DMS 273 (cell line): ENCODE measurements around the gene SLC35G1.

ENCODE experiments used
- DNase-seq: peaks from one replicate; lab custom pipeline; 2025; ENCODE audit not compliant: unreplicated experiment; lab: John Stamatoyannopoulos, UW

The SLC35G1 gene, protein sequence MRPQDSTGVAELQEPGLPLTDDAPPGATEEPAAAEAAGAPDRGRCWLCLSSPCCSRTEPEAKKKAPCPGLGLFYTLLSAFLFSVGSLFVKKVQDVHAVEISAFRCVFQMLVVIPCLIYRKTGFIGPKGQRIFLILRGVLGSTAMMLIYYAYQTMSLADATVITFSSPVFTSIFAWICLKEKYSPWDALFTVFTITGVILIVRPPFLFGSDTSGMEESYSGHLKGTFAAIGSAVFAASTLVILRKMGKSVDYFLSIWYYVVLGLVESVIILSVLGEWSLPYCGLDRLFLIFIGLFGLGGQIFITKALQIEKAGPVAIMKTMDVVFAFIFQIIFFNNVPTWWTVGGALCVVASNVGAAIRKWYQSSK

DNA sequence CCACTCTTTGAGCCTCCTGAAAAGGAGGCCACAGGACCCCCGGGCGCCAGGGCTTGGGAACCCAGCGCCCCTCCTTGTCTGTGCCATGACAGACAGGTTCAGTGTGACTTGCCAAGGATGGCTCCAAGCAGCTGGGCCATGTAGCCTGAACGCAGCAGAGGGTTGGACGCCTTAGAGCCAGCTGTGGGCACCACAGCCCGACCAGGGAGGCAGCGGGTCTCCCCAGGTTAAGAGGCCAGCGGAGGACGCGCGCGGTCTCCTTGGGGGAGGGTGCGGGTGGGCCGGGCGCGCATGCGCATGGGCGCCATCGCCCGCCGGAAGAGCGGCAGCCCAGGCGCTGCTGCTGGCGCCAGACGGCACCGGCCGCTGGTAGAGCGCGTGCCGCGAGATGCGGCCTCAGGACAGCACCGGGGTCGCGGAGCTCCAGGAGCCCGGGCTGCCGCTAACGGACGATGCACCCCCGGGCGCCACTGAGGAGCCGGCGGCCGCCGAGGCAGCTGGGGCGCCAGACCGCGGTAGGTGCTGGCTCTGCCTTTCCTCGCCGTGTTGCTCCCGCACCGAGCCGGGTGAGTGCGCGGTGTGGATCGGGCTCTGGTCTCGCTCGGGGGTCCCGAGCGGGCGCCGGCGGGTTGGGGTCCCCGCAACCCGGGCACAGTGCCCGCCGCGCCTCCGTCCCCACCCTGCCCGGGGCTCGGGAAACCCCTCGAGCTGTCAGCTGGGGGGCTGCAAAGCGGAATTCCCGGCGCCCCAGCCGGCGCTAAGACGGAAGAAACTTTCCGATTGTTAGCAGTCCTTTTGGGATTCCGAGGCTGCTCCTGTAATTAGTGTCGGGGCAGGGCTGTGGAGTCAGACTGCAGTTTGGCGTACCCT lies at the start of gene SLC35G1:
Gene SLC35G1, plus strand, starts transcription at position 333 of the 870 bp plus-strand sequence. Its CDS starts 56 bp downstream, at position 389.
- DNase-seq, result peak; percentile 88

DNA sequence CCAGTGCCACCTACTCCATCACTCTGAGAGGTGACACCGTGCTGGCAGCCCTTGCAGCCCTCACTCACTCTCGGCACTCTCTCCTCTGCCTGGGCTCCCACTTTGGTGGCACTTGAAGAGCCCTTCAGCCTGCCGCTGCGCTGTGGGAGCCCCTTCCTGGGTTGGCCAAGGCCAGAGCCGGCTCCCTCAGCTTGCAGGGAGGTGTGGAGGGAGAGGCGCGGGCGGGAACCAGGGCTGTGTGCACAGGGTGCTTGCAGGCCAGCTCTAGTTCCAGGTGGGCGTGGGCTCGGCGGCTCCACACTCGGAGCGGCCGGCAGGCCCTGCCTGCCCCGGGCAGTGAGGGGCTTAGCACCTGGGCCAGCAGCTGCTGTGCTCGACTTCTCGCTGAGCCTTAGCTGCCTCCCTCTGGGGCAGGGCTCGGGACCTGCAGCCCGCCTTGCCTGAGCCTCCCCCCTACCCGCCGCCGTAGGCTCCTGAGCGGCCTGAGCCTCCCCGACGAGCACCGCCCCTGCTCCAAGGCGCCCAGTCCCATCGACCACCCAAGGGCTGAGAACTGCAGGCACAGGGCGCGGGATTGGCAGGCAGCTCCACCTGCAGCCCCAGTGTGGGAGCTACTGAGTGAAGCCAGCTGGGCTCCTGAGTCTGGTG lies 48.7 kb upstream of the SLC35G1 start:
- no peak for DNase-seq

DNA sequence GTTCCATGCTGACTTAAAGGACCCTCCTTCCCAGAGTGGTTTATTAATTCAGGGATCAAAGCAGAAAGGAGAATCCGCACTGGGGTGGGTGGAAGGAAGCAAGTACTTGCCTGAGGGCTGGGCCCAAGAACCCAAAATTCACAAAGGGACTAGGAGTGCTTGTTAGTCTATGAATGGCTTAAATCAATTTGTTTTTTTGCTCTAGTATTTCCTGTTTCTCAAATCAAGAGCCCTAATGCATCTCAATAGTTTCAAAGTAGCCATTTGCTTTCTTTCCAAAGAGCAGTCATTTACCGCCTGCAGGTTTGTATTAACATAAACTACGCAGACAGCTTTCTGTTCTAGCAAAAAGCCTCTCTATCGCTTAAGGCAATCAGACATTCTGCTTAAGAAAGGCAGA lies 44.2 kb upstream of the SLC35G1 start:
- DNase-seq, result no peak

DNA sequence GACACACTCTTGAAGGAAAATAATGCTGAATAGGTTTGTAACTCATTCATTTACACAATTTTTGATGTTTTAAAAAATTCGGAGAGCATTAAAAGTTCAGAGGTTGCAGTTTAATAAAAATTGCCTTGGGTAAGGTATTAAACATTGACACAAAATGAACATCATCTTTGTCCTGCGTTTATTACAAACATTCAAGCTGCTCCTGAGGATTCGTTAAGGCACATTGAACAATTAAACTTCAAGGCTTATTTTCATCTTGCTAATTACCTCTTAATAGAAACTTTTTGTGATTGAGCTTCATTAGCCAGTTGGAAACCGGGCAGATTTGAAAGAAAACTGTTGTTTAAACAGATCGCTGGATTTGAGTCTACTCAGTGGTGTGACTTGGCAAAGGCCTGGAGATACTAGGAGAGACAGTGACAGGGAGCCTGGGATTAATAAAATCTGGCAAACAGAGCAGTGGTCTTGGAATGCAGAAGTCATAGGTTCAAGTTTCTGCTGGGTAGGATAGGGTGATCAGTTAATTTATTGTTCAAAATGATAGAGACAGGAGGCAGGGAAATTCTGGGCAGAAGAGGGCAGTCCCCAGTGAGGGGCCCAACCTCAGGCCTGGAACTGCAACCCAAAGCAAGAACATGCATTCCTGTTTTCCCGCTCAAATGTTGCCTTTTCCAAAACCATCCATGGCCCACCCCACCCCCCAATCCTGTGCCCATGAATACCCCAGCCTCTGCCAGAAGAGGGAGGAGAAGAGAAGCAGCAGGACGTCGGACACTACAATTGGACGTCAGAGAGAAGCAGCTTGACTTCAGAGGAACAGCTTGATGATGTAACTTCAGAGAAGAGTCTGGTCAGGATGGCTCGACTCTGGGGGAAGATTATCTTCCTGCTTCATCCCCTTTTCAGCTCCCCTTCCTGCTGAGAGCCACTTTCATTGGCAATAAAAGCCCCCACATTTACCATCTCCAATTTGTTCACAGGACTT lies 43.5 kb upstream of the SLC35G1 start:
- DNase-seq, result no peak

DNA sequence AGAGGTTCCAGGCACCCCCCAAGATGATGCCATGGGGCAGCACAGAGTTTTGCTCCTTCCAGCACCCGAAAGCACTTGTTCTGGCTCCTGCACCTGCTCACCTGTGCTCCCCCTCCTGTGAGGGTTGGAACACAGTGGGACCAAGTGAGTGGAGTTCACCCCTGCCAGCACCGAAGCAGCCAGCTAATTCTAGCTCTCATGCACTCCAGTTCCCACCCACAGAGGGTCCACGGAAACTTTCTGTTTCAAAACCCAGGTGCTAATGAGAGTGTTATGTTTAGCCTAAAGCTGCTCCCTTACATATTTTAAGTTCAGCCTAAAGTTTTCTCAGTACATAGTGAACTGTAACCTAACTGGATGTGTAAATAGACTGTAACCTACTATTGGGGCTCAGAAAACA lies 42.6 kb upstream of the SLC35G1 start:
- no peak for DNase-seq

DNA sequence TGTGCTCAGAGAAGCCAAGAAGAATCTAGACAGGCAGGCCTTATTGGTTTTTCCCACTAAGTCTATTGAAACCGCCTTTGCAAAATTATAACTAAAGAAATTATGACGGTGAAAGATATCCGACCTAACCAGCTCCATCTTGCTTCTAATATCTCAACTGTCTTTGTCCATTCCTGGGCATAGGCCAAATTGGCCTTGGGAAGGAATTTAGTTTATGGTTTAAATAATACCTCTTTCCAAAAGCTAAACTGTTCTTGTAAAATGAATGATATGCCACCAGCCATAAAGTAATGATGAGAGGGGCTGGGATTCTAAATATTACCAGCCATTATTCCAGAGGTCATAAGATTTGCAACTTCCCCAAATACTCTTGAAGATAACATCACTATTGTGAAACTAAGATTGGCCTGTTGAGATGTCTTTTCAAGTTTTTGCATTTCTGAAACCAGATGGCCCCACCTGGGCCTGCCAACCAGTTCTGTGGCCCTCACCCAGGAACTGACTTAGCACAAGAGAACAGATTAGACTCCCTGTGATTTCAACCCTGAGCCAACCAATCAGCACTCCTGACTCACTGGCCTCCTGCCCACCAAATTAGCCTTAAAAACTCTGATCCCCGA lies 41.2 kb upstream of the SLC35G1 start:
- DNase-seq, result peak; percentile 15

DNA sequence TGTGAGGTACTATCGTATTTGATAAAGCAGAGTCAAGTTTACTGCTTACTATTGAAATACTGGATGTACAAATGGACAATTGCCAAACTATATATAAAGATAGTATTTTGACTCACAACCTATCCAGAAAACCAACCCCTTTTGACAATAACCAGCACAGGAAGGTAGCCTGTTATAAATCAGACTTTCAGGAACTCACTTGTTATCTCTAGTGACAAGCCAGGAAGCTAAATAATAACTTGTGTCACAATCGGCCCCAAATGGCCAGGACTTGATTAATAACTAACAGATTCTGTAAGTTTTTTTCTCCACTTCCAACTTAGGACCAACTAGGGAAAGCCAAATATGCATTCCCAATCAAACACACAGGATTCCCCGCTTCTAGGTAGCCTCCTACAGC lies 38.8 kb upstream of the SLC35G1 start:
- DNase-seq, result no peak

DNA sequence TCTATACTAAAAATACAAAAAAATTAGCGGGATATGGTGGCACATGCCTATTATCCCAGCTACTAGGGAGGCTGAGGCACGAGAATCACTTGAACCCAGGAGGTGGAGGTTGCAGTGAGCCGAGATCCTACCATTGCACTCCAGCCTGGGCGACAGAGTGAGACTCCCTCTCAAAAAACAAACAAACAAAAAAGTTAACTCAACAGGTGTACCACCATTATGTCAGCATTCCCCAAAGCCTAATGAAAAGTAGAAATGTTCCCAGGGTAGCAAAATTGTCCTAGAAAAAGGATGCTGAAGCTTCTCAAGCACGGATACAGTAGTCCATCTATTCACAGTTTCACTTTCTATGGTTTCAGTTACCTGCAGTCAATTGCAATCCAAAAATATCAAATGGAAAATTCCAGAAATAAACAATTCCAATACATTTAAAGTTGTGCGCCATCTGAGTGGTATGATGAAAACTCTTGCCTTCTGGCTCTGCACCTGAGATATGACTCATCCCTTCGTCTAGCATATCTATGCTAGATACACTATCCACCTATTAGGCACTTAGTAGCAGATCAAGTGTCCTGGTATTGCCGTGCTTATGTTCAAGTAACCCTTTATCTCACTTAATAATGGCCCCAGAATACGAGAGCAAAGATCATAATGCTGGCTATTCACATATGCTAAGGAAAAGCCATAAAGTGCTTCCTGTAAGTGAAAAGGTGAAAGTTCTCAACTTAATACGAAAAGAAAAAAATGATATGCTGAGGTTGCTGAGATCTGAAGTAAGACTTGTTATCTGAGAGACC lies 37.2 kb upstream of the SLC35G1 start:
- DNase-seq, result no peak

DNA sequence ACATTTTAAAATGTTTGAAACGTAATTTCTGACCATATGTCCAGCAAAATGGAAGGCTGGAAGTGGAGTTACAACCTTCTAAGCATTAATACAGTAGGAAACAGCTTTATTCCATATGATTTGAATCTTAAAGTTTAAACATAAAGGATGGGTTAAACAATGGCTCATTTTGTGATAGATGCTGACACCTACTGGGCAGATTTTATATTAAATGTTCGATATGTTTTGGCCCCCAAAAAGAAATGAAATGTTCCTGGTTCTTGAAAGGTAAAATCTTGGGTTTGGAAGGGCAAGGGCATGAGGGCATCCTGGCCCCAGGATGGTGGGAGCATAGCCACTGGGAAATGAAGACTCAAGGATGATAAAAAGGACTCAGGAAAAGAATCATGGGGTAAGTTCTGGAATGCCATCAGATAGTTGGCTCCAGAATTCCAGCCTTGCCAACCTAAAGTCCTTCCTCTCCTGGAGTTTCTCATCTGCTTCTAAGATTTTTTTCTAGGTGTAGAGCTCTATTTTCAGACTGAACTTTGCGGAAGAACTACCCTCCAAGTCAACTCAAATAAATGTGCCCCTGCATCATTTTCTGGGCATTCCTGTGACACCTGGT lies 34.6 kb upstream of the SLC35G1 start:
- DNase-seq, result peak; percentile 42

DNA sequence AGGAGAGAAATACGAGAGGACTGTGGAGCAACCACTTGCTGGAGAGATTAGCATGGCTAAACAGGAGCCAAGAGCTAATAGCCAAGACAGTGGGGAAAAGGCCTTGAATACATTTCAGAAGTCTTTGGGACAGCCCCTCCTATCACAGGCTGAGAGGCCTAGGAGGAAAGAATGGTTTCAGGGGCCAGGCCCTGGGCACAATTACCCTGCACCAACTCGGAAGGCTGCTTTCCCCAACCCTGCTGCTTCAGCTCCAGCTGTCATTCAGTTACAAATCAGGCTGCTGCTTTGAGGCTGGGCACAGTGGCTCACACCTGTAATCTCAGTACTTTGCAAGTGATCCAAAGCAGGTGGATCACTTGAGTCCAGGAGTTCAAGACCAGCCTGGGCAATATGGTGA lies 32.0 kb upstream of the SLC35G1 start:
- no peak for DNase-seq

DNA sequence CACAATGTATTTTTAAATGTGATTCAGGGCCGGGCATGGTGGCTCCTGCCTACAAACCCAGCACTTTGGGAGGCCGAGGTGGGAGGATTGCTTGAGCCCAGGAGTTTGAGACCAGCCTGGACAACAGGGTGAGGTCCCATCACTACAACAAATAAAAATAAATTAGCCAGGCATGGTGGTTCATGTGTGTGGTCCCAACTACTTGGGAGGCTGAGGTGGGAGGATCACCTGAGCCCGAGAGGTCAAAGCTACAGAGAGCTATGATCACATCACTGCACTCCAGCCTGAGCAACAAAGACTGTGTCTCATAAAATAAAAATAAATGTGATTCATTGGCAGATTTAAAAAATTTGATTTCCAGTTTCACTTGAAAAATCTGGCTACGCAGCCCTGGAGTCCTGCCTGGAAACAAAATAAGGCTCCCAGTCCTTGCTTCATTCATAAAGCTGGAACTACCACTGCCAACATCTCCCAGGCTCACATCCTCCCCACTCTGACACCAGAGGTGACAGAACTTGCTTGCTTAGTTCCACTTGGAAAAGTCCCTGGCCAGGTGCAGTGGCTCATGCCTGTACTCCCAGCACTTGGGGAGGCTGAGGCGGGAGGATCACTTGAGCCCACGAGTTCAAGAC lies 27.9 kb upstream of the SLC35G1 start:
- DNase-seq, result no peak

DNA sequence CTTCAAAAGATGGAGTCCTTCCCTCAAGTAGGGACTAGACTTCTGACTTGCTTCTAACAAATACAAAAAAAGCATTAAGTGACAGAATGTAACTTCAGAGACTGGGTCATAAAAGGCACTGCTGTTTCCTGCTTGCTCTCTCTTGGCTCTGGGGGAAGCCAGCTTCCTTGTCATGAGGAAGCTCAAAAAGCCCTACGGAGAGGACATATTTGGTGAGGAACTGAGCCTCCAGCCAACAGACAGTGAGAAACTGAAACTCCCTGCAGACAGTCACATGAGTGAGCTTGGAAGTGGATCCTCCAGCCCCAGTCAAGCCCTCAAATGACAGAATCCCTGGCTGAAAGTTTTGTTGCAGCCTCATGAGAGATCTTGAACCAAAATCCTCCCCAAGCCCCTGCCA lies 26.3 kb upstream of the SLC35G1 start:
- DNase-seq, result no peak

DNA sequence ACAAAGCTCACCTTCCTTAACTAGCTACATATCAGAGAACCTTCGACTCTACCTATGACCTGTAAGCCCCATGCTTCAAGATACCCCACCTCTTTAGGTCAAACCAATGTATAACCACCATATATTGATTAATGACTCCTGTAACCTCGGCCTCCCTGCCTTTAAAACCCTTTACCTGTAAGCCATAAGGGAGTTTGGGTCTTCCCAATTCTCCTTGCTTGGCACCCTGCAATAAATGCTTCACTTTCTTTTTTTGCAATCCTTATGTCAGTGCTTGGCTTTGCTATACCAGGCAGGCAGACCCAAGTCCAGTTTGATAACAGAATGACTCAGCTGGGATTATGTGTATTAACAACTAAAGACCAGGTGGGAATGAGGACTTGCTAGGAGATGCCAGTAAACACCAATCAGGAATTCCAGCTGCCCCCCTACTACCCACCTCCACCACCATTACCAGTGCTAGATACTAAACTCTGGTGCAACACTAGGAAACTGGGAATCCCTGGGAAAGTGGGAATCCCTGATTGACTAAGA lies 22.0 kb upstream of the SLC35G1 start:
- peak; percentile 38 for DNase-seq

DNA sequence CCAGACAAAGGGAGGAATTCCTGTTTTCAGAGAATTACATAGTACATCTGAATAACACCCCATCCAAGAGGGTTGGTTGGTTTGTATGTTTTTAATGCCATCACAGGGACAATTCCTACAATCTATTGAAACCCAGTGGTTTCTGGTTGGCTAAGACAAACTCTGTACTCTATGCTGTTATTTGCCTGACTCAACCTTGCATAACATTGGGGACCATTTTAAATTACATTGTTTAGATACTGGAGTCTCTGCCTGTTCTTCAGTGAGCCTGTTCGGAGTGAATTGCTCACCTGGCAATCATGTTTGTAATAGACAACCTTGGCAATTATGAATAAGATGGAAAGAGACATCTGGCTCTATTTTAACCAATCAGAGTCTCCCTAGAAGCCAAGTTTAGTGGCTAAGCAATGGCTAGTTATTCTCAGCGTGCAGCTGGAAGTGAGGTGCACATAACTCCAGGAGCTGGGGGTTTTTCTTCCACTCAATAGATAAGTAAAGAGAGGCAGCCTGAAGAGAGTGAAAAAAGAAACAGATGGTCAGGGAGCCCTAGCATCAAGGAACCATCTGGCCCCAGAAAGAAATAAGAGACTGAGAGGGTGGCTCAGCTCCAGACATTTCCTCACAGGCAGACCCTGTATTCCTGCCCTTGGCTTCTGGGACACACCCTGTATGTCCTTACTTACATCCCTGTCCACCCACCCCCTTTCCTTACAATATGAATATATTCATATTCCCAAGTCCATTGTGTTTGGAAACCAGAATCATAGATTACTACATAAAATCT lies 21.2 kb upstream of the SLC35G1 start:
- peak; percentile 95 for DNase-seq

DNA sequence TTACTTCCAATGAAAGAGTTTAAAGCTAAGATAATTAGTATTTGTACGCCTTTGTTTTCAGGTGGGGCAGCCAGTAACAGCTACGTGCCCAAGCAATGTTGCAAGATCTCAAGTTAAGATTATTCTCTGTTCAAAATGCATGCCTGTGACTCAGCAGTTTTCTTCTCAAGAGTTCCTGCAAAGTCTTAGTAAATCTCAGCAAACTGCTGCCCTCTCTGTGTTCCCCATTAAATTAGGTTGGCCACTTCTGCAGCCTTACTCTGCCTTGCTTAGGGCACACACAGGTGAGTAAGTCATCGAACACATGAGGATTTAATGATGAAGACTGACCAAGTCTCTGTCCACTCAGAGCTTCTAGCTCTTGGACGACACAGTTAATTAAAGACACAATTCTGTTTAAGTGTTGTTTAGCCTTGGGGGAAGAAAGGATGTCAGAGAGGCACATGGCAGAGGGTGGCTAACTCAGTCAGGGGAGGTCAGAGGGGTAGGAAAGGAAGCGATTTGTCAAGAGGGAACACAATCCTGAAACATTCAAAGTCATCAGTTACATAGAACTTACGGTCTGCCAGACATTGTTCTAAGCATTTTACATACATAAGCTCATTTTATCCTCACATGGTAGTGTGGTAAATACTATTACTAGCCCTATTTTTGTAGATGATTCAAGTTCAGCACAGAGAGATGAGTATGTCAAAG lies 20.2 kb upstream of the SLC35G1 start:
- peak; percentile 72 for DNase-seq

DNA sequence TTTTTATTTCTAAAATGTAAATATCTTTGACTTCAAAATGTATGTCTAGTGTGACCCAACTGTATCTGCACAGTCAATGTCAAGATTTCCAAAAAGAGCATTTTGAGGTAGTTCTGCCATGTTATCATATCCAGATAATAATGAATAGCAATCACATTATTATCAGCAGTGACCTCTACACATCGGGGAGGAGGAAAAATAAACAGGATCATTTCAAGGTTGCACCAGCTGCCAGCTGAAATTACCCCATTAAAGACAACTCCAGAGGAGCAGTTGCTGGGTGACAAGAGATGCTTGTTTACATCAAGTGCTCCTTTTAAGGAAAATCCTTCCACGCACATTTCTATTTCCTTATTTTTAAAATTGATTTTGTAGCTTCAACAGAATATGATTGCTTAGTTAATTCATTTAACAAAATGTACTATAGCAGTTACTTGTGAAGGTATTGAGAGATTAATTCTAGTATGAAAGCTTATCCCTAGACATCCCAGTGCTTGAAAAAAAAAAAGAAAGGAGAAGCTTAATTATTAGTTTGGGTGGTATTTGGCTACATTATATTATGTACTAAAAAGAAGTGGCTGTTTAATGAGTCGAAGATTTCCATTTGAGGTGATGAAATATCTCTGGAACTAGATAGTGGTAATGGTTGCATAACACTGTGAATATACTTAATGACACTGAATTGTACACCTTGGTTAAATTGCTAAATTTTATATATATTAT lies 19.3 kb upstream of the SLC35G1 start:
- DNase-seq, result peak; percentile 81
